ENCODE results near the gene ERH.

ERH gene

DNA sequence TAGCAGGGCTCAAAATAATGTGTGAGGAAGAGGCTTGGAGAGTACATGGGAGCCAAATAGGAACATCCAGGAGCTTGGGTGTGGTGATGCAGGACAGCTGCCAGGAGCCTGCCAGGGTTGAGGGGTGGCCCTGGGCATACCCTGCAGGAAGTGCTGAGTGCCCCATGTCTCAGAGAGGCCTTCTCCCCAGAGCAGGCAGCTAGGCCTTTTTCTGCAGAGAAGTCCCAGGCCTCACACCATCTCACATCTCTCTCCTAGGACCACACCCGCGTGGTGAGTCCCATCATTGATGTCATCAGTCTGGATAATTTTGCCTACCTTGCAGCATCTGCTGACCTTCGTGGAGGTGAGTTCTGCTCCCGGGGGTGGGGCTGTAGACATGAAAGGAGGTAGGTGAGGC is 66.9 kb downstream of the ERH start:
- H3K4me3 ChIP-seq (ENCODE audit: low read depth, low read length) = no peak overlapping the region
- no peak for TF ChIP-seq CTCF (IDR thresholded peaks at IDR 0.05; ENCODE audit: borderline replicate concordance, insufficient read depth, low read depth, low read length)
